Stimulated activated effector memory CD8-positive, alpha-beta T cell treated with anti-CD3 and anti-CD28 coated beads, Interleukin-12 subunit alpha, Interleukin-12 subunit beta, amount 100 ng/mL, for 72 hours (primary cell): ENCODE results near the gene TMEM168.
"Not testable (repeated sequence)": the region's sequence is repeated elsewhere in the genome, so short reads cannot be mapped to it uniquely, and the experiment has no call there.

Experiments used
- ATAC-seq: fragments of 150-1000 bp; cut with Tn5 transposase; 2 replicates; pipeline ENCODE4 v1.10.0; 2021
- DNase-seq, 2 donors: peaks; one replicate each; pipeline ENCODE4 v3.0.0; 2021 to 2022; ENCODE audit warnings: low spot score in 2 of 2
- H3K27ac Mint-ChIP-seq: one replicate; pipeline ENCODE4 v1.8.0; 2022; ENCODE audit warnings: mild to moderate bottlenecking, mixed read lengths
- H3K36me3 Mint-ChIP-seq: one replicate; pipeline ENCODE4 v1.8.0; 2022; ENCODE audit warnings: mild to moderate bottlenecking, mixed read lengths
- H3K4me1 Mint-ChIP-seq: one replicate; pipeline ENCODE4 v1.8.0; 2022; ENCODE audit warnings: mixed read lengths
- H3K4me3 Mint-ChIP-seq: one replicate; pipeline ENCODE4 v1.8.0; 2022; ENCODE audit warnings: mild to moderate bottlenecking, mixed read lengths
- H3K9me3 Mint-ChIP-seq: one replicate; pipeline ENCODE4 v1.8.0; 2022; ENCODE audit warnings: mixed read lengths

TMEM168 gene

GRCh38 chr7:112757337-112757736 is 32.9 kb downstream of the TMEM168 start:
- ATAC-seq, result no peak
- peaks cover 5% of the 10 kb centered on the region for H3K4me1 Mint-ChIP-seq
- no peaks in the 10 kb centered on the region for H3K9me3 Mint-ChIP-seq
- DNase-seq, result no peak
- H3K27ac Mint-ChIP-seq, result no peak overlapping the region
- peaks cover 6% of the 10 kb centered on the region for H3K36me3 Mint-ChIP-seq
- no peak overlapping the region for H3K4me3 Mint-ChIP-seq

- DNase-seq (no peak), ATAC-seq (no peak)
- Mint-ChIP-seq H3K36me3 (no peaks in the 10 kb centered on the region), H3K4me3 (no peak overlapping the region), H3K9me3 (no peaks in the 10 kb centered on the region), H3K4me1 (peaks cover 5% of the 10 kb centered on the region), H3K27ac (no peak overlapping the region)
Measured at GRCh38 chr7:112753298-112753697, 36.9 kb downstream of the TMEM168 start.

- Mint-ChIP-seq H3K4me3 (no peak overlapping the region), H3K4me1 (peaks cover 5% of the 10 kb centered on the region), H3K9me3 (no peaks in the 10 kb centered on the region), H3K36me3 (no peaks in the 10 kb centered on the region), H3K27ac (no peak overlapping the region)
- no peak for DNase-seq
- no peak for ATAC-seq
Measured at GRCh38 chr7:112752576-112752975, 37.6 kb downstream of the TMEM168 start.

GRCh38 chr7:112749775-112750174 is 40.4 kb downstream of the TMEM168 start:
- ATAC-seq, result no peak
- DNase-seq, result no peak
- Mint-ChIP-seq H3K9me3 (no peaks in the 10 kb centered on the region), H3K36me3 (no peaks in the 10 kb centered on the region), H3K4me1 (no peaks in the 10 kb centered on the region), H3K4me3 (no peak overlapping the region), H3K27ac (no peak overlapping the region)

GRCh38 chr7:112748381-112748780 is 41.8 kb downstream of the TMEM168 start:
- Mint-ChIP-seq H3K36me3 (no peaks in the 10 kb centered on the region), H3K27ac (no peak overlapping the region), H3K9me3 (no peaks in the 10 kb centered on the region), H3K4me3 (no peak overlapping the region), H3K4me1 (no peaks in the 10 kb centered on the region)
- ATAC-seq (no peak), DNase-seq (no peak)

GRCh38 chr7:112745635-112746034 is 44.6 kb downstream of the TMEM168 start:
- Mint-ChIP-seq H3K27ac (no peak overlapping the region), H3K4me3 (no peak overlapping the region), H3K4me1 (no peaks in the 10 kb centered on the region), H3K9me3 (peaks cover 1% of the 10 kb centered on the region), H3K36me3 (no peaks in the 10 kb centered on the region)
- ATAC-seq, result no peak
- DNase-seq, result no peak

GRCh38 chr7:112744818-112745217 is 45.4 kb downstream of the TMEM168 start:
- Mint-ChIP-seq H3K9me3 (peaks cover 3% of the 10 kb centered on the region), H3K27ac (no peak overlapping the region), H3K4me1 (no peaks in the 10 kb centered on the region), H3K36me3 (no peaks in the 10 kb centered on the region), H3K4me3 (no peak overlapping the region)
- DNase-seq, result no peak
- no peak for ATAC-seq

- no peak overlapping the region for H3K4me3 Mint-ChIP-seq
- ATAC-seq, result no peak
- no peak overlapping the region for H3K27ac Mint-ChIP-seq
- no peak for DNase-seq
- no peaks in the 10 kb centered on the region for H3K4me1 Mint-ChIP-seq
- peaks cover 5% of the 10 kb centered on the region for H3K9me3 Mint-ChIP-seq
- no peaks in the 10 kb centered on the region for H3K36me3 Mint-ChIP-seq
Measured at GRCh38 chr7:112743811-112744210, 46.4 kb downstream of the TMEM168 start.

- ATAC-seq, result no peak
Measured at GRCh38 chr7:112740667-112741066, 49.5 kb downstream of the TMEM168 start.

GRCh38 chr7:112739436-112740180 is 50.6 kb downstream of the TMEM168 start:
- no peak overlapping the region for H3K27ac Mint-ChIP-seq
- ATAC-seq (no peak), DNase-seq (no peak)
- no peaks in the 10 kb centered on the region for H3K36me3 Mint-ChIP-seq
- H3K9me3 Mint-ChIP-seq, result peaks cover 11% of the 10 kb centered on the region
- no peaks in the 10 kb centered on the region for H3K4me1 Mint-ChIP-seq
- H3K4me3 Mint-ChIP-seq, result no peak overlapping the region

More at GRCh38 chr7:112740667-112741066, 49.5 kb downstream of the TMEM168 start:
- Mint-ChIP-seq H3K36me3 (no peaks in the 10 kb centered on the region), H3K27ac (no peak overlapping the region), H3K4me1 (no peaks in the 10 kb centered on the region), H3K4me3 (no peak overlapping the region), H3K9me3 (peaks cover 8% of the 10 kb centered on the region)
- no peak for DNase-seq

- no peak overlapping the region for H3K4me3 Mint-ChIP-seq
- H3K9me3 Mint-ChIP-seq, result peaks cover 19% of the 10 kb centered on the region
- DNase-seq (no peak), ATAC-seq (no peak)
- no peaks in the 10 kb centered on the region for H3K36me3 Mint-ChIP-seq
- no peaks in the 10 kb centered on the region for H3K4me1 Mint-ChIP-seq
- H3K27ac Mint-ChIP-seq, result no peak overlapping the region
Measured at GRCh38 chr7:112735261-112735660, 54.9 kb downstream of the TMEM168 start.

- H3K4me3 Mint-ChIP-seq, H3K27ac Mint-ChIP-seq, DNase-seq, H3K36me3 Mint-ChIP-seq, ATAC-seq, H3K4me1 Mint-ChIP-seq: not testable (repeated sequence)
- H3K9me3 Mint-ChIP-seq, result peaks cover 22% of the 10 kb centered on the region
Measured at GRCh38 chr7:112731324-112731723, 58.9 kb downstream of the TMEM168 start.

- no peak for DNase-seq
- Mint-ChIP-seq H3K4me3 (no peak overlapping the region), H3K27ac (no peak overlapping the region), H3K4me1 (no peaks in the 10 kb centered on the region), H3K9me3 (peaks cover 9% of the 10 kb centered on the region), H3K36me3 (no peaks in the 10 kb centered on the region)
- ATAC-seq, result no peak
Measured at GRCh38 chr7:112726076-112726475, 64.1 kb downstream of the TMEM168 start.

- no peak for DNase-seq
- Mint-ChIP-seq H3K9me3 (no peaks in the 10 kb centered on the region), H3K4me1 (no peaks in the 10 kb centered on the region), H3K4me3 (no peak overlapping the region), H3K27ac (no peak overlapping the region), H3K36me3 (no peaks in the 10 kb centered on the region)
- ATAC-seq, result no peak
Measured at GRCh38 chr7:112723416-112723815, 66.8 kb downstream of the TMEM168 start.

GRCh38 chr7:112721366-112721765 is 68.8 kb downstream of the TMEM168 start:
- H3K36me3 Mint-ChIP-seq, result no peaks in the 10 kb centered on the region
- H3K4me3 Mint-ChIP-seq, result no peak overlapping the region
- DNase-seq (no peak), ATAC-seq (no peak)
- no peaks in the 10 kb centered on the region for H3K9me3 Mint-ChIP-seq
- no peak overlapping the region for H3K27ac Mint-ChIP-seq
- H3K4me1 Mint-ChIP-seq, result no peaks in the 10 kb centered on the region

- Mint-ChIP-seq H3K36me3 (no peaks in the 10 kb centered on the region), H3K9me3 (no peaks in the 10 kb centered on the region), H3K4me1 (no peaks in the 10 kb centered on the region), H3K4me3 (no peak overlapping the region), H3K27ac (no peak overlapping the region)
- ATAC-seq (no peak), DNase-seq (no peak)
Measured at GRCh38 chr7:112715525-112715924, 74.7 kb downstream of the TMEM168 start.
